HG03575 (cell line): ENCODE results near the gene LOXL3.
A peak's percentile ranks its signal among the peaks of the same experiment; 100 is the strongest.

Source experiments
- ATAC-seq: cut with Tn5 transposase; IDR thresholded peaks from one replicate; pipeline ENCODE4 v1.9.1; 2021; ENCODE audit not compliant: unreplicated experiment, insufficient number of reproducible peaks, low FRiP score; ENCODE audit errors: extremely low read depth

Gene LOXL3

GRCh38 chr2:74513605-74514367, 40.0 kb downstream of the LOXL3 start:
- ATAC-seq: no peak

DNA sequence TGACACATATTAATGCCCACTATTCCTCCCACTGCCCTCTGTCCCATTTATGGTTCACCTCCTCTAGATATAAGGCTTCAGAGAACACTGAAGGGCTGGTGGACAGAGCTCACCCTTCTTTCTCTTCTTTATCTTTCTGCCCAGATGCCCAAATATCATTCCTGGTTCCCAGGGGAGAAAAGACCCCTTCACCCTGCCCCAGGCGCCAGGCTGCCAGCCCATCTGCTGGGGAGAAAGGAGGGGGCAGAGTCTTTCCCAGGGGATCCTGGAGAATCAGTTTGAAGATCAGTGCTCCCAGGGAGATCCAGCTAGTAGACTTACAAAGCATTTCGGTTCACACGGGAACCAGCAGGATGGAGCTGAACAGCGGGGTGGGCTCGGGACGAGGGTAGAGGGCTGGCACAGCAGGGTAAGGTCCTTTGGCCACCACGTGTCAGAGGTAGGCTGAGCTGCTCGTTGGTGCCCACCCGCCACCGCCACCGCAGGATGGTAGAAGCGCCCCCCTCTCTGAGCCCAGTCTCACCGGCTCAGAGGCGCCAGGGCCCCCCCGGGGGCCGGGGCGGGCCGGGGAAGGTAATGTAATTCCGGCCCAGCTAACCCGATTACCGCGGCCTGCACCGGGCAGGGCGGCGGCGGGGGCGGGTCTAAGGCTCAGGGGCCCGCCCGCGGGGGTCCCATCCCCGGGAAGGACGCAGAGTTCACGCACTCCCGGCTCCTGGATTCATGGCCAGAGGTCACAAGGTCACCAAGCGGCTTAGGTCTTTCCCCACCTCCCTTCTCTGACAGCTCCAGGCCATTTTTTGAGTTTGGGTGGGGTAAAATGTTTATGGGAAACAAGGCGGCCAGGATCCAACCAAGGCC, 40.8 kb downstream of the LOXL3 start:
- ATAC-seq: no peak

- ATAC-seq: no peak
Measured at GRCh38 chr2:74511104-74511989, 42.4 kb downstream of the LOXL3 start.

- no peak for ATAC-seq
Measured at GRCh38 chr2:74510272-74510671, 43.5 kb downstream of the LOXL3 start.

DNA sequence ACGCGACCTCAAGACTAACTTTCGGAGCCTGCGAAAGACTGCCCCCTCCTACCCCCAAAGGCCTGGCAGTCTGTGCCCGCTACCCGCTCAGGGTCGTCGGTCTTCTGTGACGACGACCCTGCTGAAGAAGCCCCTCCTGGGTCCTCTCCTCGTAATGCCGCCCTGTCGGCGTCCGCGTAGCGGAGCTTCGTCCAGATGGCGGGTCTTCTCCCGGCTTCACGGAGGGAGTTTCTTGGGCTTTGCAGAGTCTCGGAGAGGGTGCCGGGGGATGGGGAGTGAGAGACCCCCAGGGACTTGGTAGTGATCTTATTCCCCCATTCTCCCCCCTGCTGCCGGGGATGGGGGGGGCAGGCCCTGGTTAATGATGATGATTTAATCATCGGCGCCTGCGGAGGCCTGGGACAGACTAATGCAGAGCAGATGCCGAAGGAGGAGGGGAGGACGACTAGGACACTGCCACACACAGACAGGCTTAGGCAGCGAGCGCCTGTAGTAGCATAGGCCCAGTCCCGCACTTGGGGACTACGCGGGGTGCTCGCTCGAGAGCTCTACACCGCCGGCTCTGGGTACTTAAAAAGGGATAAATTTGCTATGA, 45.7 kb downstream of the LOXL3 start:
- no peak for ATAC-seq

GRCh38 chr2:74507145-74507925, 46.4 kb downstream of the LOXL3 start, which contains the start of gene PCGF1:
TSS of gene PCGF1 (minus strand) at chr2:74507695. CDS start at chr2:74507668, 27 bp downstream.
- ATAC-seq: peak; percentile 80

- no peak for ATAC-seq
Measured at GRCh38 chr2:74505448-74506246, 48.1 kb downstream of the LOXL3 start.

- ATAC-seq: no peak
Measured at GRCh38 chr2:74504591-74504990, 49.2 kb downstream of the LOXL3 start.

- no peak for ATAC-seq
Measured at GRCh38 chr2:74503506-74504475, 50.0 kb downstream of the LOXL3 start.

DNA sequence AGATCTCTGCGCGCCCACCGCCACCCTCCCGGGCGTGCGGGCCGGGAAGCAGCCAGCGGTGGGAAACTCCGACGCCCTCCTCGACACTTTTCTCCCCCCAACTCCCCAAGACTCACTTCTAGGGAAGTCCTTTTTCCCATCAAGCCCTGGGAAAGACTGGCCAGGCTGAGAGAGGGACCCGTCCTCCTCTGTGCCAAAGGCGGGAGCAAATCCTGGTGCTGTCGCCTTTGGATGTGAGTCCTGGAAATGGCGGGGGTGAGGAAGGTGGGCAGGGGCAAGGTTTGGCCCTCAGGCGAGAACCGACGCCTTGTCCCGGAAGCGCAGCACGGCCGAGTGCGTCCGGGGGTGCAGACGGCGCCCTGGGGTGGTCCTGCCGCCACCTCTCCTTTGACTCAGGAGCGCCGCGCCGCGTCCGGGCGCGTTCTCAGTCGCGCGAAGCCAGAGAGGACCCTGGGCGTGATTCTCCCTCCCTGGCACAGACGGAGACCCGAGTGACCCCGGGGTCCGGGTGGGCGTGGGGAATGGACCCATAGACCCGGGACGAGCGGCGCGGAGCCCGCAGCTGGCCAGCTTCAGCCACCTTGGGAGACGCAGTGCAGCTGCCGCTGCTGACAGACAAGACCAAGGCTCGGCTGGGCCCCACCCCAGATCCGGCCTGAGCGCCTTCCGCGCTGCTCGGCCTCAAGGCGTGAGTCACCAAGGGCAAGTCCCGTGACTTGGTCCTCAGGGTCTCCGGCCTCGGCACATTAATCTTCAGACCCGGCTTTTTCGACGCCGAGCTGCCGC, 50.8 kb downstream of the LOXL3 start:
- no peak for ATAC-seq

GRCh38 chr2:74502147-74502719, 51.5 kb downstream of the LOXL3 start:
- no peak for ATAC-seq

- ATAC-seq: no peak
Measured at GRCh38 chr2:74501335-74502071, 52.2 kb downstream of the LOXL3 start.

- no peak for ATAC-seq
Measured at GRCh38 chr2:74500578-74500946, 53.2 kb downstream of the LOXL3 start.

DNA sequence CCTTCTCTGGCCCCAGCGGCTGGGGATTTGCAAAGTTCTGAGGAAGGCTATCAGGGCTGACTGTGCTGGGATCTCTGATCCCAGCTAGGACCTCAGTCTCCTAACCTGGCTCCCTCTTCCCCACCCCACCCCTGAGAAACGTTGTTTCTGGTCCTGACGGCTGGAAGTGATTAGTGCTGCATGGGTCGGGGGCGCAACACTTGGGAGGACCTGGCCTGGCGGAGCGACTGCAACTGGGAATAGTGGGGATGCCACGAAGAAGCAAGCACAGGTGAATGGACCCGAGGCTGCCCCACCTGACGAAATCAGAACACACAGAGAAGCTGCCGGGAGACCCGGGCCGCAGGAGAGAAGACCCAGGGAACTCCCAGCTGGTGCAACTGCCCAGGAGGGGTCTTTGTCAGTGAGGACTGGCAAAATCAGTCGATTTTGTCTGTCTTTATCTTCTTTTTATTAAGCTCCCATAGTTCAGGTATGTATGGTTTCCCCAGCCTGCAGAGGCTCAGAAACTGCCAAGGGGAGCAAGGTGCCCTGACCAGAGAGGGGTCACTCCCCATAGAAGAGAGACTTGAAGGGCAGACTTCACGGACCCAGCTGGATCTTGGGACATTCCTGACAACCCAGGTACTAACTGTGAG, 53.7 kb downstream of the LOXL3 start:
- no peak for ATAC-seq
